Prostate gland (tissue), 2 donors: Measurements from ENCODE around the gene CFDP1. TPM values are rescaled to one million over a fixed set of nuclear protein-coding genes. Genes with fewer than 3 reads are reported as not detected.

ENCODE experiments used
- DNase-seq: peaks from one replicate; pipeline ENCODE4 v3.0.0-alpha.2; 2019; ENCODE audit warnings: low spot score
- H3K27ac ChIP-seq, 2 donors: fragments of 200-600 bp; sonication (generic); 2 replicates each; pipeline ENCODE4 v1.5.1; 2017 to 2019
- H3K27me3 ChIP-seq: fragments of 200-600 bp; sonication (generic); replicated peaks from 2 replicates; pipeline ENCODE4 v1.5.1; 2019; ENCODE audit not compliant: insufficient read depth
- H3K36me3 ChIP-seq, 2 donors: fragments of 200-600 bp; sonication (generic); 1 replicate in 1 of 2; 2 replicates in 1 of 2; pipeline versions ENCODE4 v1.5.1 to v1.8.1; 2017 to 2019
- H3K4me1 ChIP-seq: fragments of 200-600 bp; sonication (generic); replicated peaks from 2 replicates; pipeline ENCODE4 v1.5.1; 2019
- H3K4me3 ChIP-seq, 2 donors: fragments of 200-600 bp; sonication (generic); 2 replicates each; pipeline ENCODE4 v1.5.1; 2017 to 2019
- H3K9me3 ChIP-seq: fragments of 200-600 bp; sonication (generic); 2 replicates; pipeline ENCODE4 v1.5.1; 2017
- POLR2A ChIP-seq: fragments of 450-650 bp; IDR thresholded peaks from one replicate; pipeline ENCODE4 v1.6.1; 2016; ENCODE audit warnings: antibody characterized with exemption, mild to moderate bottlenecking
- POLR2AphosphoS5 ChIP-seq: sonication (generic); formaldehyde crosslinking; IDR thresholded peaks from one replicate; pipeline ENCODE4 v1.6.1; 2017; ENCODE audit warnings: antibody characterized with exemption
- WGBS: methylation state at CpG from one replicate; pipeline ENCODE4 v1.1.5; 2018; 5-methylcytosine and 5-hydroxymethylcytosine counted together
- intact Hi-C: fragments of 100-400 bp; cut with DNase I; formaldehyde crosslinking; loops from one replicate; pipeline ENCODE4 v1.14.2; 2022
- total RNA-seq, 2 donors: library from RNA; depleted of rRNA; stranded (reverse); fragments of >200 nt; gene quantifications; one replicate each; pipeline ENCODE4 v1.1.0, GENCODE V29; 2016
- TF ChIP-seq, protein P1 (sequence below), 4 experiments: fragments of 200-600 bp in 2 of 4; fragments of 450-650 bp in 2 of 4; sonication (generic) in 2 of 4; IDR thresholded peaks; 1 replicate in 3 of 4; 2 replicates in 1 of 4; pipeline ENCODE4 v1.5.1; 2016 to 2019; ENCODE audit warnings: antibody characterized with exemption in 4 of 4, mild to moderate bottlenecking in 2 of 4, moderate library complexity in 2 of 4

The CFDP1 gene
- total RNA-seq, 2 donors from 2014 or later = 67.9 to 101 TPM

DNA sequence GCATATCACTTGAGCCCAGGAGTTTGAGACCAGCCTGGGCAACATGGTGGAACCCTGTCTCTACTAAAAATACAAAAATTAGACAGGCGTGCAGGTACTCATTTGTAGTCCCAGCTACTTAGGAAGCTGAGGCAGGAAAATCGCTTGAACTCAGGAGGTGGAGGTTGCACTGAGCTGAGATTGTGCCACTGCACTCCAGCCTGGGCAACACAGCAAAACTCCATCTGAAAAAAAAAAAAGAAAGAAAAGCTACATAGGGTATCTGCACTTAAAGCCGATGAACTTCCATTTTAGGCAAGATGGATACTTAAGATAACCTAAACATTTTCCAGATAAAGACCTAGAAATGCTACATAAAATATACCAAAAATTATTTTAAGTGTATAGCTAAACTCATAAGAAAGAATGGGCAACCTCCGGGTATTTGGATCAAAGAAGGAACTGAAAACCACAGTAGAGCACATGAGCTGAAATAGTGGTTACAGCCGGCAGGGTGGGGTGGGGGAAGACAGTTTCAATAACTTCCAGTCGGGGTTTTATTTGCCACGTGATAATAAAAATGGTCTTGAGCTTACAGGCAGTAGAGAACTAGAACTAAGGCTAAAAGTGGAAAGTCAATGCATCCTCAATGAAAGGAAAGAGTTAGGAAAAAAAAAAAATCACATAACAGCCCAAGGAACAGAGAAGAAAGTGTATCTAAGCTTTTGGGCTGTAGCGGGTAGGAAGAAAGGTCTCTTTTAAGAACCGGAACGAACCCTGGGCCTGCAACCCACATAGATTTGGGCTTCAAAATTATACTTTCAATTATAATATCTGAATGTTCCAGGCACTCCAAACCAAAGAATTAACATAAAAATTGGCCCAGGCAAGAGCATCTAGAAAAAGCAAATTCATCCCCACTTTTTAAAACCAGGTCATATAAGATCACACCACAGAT, 53.1 kb downstream of the CFDP1 start:
- Histone ChIP-seq H3K27me3 (no peaks in the 10 kb centered on the region), H3K9me3 (no peaks in the 10 kb centered on the region), H3K36me3 (no peaks in the 10 kb centered on the region), H3K4me1 (no peaks in the 10 kb centered on the region), H3K4me3 (no peak overlapping the region), H3K27ac (no peak overlapping the region)
- intact Hi-C loops = no loop called here
- WGBS = 70% methylated on average over 10 of the region's 10 CpGs
- no peak for DNase-seq
- TF ChIP-seq POLR2AphosphoS5 (no peak), POLR2A (no peak)
- TF ChIP-seq, protein P1, sequence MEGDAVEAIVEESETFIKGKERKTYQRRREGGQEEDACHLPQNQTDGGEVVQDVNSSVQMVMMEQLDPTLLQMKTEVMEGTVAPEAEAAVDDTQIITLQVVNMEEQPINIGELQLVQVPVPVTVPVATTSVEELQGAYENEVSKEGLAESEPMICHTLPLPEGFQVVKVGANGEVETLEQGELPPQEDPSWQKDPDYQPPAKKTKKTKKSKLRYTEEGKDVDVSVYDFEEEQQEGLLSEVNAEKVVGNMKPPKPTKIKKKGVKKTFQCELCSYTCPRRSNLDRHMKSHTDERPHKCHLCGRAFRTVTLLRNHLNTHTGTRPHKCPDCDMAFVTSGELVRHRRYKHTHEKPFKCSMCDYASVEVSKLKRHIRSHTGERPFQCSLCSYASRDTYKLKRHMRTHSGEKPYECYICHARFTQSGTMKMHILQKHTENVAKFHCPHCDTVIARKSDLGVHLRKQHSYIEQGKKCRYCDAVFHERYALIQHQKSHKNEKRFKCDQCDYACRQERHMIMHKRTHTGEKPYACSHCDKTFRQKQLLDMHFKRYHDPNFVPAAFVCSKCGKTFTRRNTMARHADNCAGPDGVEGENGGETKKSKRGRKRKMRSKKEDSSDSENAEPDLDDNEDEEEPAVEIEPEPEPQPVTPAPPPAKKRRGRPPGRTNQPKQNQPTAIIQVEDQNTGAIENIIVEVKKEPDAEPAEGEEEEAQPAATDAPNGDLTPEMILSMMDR (IDR thresholded peaks at IDR 0.05) = no peak

DNA sequence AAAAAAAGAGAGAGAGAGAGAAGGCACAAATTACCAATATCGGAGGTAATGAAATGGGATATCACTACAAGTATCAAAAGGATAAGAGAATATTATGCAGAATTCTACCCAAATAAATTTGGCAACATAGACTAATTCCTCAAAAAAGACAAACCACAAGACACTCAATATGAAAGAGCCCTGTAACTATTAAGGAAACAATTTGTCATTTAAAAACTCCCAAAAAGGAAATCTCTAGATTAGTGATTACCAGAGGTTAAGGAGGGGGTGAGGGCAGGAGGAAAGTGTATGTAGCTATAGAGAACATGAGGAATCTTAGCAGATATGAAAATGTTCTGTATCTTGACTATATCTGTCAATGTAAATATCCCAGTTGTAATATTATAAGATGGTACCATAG, 54.0 kb downstream of the CFDP1 start:
- no peak for DNase-seq
- H3K27me3 ChIP-seq = no peaks in the 10 kb centered on the region
- H3K4me1 ChIP-seq = no peaks in the 10 kb centered on the region
- TF ChIP-seq POLR2AphosphoS5 (no peak), POLR2A (no peak)
- TF ChIP-seq, protein P1 (IDR thresholded peaks at IDR 0.05) = no peak
- intact Hi-C loops = no loop called here
- 52% methylated on average over 1 of the region's 1 CpG for WGBS
- H3K27ac ChIP-seq = no peak overlapping the region
- no peaks in the 10 kb centered on the region for H3K36me3 ChIP-seq
- no peak overlapping the region for H3K4me3 ChIP-seq
- H3K9me3 ChIP-seq = no peaks in the 10 kb centered on the region

DNA sequence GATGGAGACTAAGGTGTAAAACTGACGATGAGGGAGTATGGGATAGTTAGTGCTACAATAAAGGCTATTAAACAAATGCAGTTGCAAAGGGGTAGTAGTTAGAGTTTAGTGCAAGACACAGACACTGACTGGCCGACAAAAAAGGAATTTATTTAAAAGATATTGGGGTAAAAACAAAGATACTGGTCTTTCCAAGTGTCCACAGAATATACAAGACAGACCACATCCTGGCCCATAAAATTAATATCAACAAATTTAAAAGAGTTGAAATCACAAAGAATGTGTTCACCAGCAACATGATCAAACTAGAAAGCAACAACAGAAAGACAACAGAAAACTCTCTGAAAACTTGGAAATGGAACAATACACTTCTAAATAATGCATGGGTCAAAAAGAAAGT, 54.7 kb downstream of the CFDP1 start:
- H3K4me1 ChIP-seq = no peaks in the 10 kb centered on the region
- intact Hi-C loops = no loop called here
- DNase-seq = no peak
- no peak overlapping the region for H3K4me3 ChIP-seq
- no peaks in the 10 kb centered on the region for H3K9me3 ChIP-seq
- TF ChIP-seq, protein P1 (IDR thresholded peaks at IDR 0.05) = no peak
- TF ChIP-seq POLR2A (no peak), POLR2AphosphoS5 (no peak)
- H3K36me3 ChIP-seq = no peaks in the 10 kb centered on the region
- WGBS = 64% methylated on average over 2 of the region's 2 CpGs
- no peak overlapping the region for H3K27ac ChIP-seq
- no peaks in the 10 kb centered on the region for H3K27me3 ChIP-seq

DNA sequence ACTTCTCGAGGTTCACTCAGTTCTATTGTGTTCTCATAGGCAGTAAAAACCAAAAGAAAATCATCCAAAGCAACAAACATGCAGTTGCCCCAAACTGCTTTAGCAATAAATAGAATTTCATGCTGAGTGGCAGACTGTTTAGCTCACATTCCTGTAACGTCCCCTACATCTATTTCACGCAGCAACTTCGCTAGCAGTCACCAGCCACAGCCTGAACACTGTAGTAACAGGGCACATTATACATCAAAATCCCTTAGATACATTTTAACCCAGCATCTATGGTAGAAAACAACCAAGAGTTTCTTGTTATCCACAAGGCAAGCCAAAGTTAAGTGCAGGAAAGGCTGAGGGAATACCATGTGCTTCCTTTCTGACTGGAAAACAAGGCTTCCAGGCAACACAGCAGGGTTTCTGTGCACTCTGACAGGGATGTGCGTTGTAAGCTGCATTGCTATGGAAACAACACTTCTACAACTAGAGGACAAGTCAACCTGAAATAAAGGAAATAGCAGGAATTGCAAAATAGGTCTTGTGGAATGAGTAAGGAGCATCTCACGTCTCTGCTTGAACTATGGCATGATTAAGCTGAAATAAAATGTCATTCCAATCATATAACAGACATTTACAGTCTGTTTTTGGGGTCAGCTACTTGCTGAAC, 55.4 kb downstream of the CFDP1 start:
- Histone ChIP-seq H3K36me3 (no peaks in the 10 kb centered on the region), H3K4me3 (no peak overlapping the region), H3K9me3 (no peaks in the 10 kb centered on the region), H3K27me3 (no peaks in the 10 kb centered on the region), H3K4me1 (no peaks in the 10 kb centered on the region), H3K27ac (peak overlapping the region in 1 of 2 donors; percentile 16)
- 46% methylated on average over 6 of the region's 6 CpGs for WGBS
- peak; percentile 21 for DNase-seq
- intact Hi-C loops = no loop called here
- TF ChIP-seq POLR2A (no peak), POLR2AphosphoS5 (peak; percentile 74)
- TF ChIP-seq, protein P1 (IDR thresholded peaks at IDR 0.05) = no peak
